ENCODE data around the gene PSPC1. TPM values are rescaled to one million over a fixed set of nuclear protein-coding genes. Genes with fewer than 3 reads are reported as not detected.

PSPC1 gene
- total and polyA plus RNA-seq, 2 of the 13 experiments (the other 11 are each of a cell fraction or from before 2014, with no cell fraction given) = 33.5 to 94.0 TPM

- no peak for TF ChIP-seq ZNF646 (CRISPR knock-in tag; IDR thresholded peaks at IDR 0.05)
- no peak for TF ChIP-seq ZNF576 (CRISPR knock-in tag; IDR thresholded peaks at IDR 0.05)
- no peak for TF ChIP-seq MIXL1 (CRISPR knock-in tag; IDR thresholded peaks at IDR 0.05)
- peak; percentile 49 for TF ChIP-seq ARID4A (CRISPR knock-in tag; IDR thresholded peaks at IDR 0.05; ENCODE audit: borderline replicate concordance)
- TF ChIP-seq ZMAT5 (CRISPR knock-in tag; IDR thresholded peaks at IDR 0.05; ENCODE audit: borderline replicate concordance, low read depth) = no peak
- peak; percentile 36; the same call in 1 of the 2 replicates for TF ChIP-seq KDM2A (CRISPR knock-in tag; IDR thresholded peaks at IDR 0.05; ENCODE audit: borderline replicate concordance, low read depth)
- TF ChIP-seq ZFX (CRISPR knock-in tag; IDR thresholded peaks at IDR 0.05; ENCODE audit: low read depth) = peak; percentile 73
- TF ChIP-seq PAWR (CRISPR knock-in tag; IDR thresholded peaks at IDR 0.05; ENCODE audit: borderline replicate concordance) = no peak
- TF ChIP-seq ZNF552 (CRISPR knock-in tag; IDR thresholded peaks at IDR 0.05; ENCODE audit: borderline replicate concordance) = 0 out of 2 replicates have a peak, but pooled peaks have one; percentile 13
- TF ChIP-seq ZNF18 (CRISPR knock-in tag; IDR thresholded peaks at IDR 0.05; ENCODE audit: insufficient replicate concordance) = peak; percentile 41
- 0 out of 2 replicates have a peak, but pooled peaks have one; percentile 39 for TF ChIP-seq ZNF343 (CRISPR knock-in tag; IDR thresholded peaks at IDR 0.05)
- TF ChIP-seq SATB2 (CRISPR knock-in tag; IDR thresholded peaks at IDR 0.05) = no peak
- no peak for TF ChIP-seq FOXO4 (CRISPR knock-in tag; conservative IDR thresholded peaks at IDR 0.05)
Measured at GRCh38 chr13:19782049-19782726, 557 bp downstream of the PSPC1 start (continued).
